ENCODE results near the gene ZC3H10.

- no peak for TF ChIP-seq POLR2AphosphoS5 (IDR thresholded peaks at IDR 0.05; ENCODE audit: low read depth, low read length)
- no peak for TF ChIP-seq POLR2A (IDR thresholded peaks at IDR 0.05; ENCODE audit: low read depth, low read length)
- TF ChIP-seq TAF1 (IDR thresholded peaks at IDR 0.05; ENCODE audit: low read depth, low read length), result no peak
Observed at GRCh38 chr12:56080556-56081138, 37.4 kb upstream of the ZC3H10 start.
